HL-60 (cell line): ENCODE results near the gene PIGR.

Experiments used
- CTCF ChIP-seq: IDR thresholded peaks from one replicate; pipeline ENCODE4 v1.5.1; 2011; ENCODE audit warnings: low read length, control low read depth, inconsistent platforms; ENCODE audit not compliant: insufficient read depth
- POLR2AphosphoS5 ChIP-seq: IDR thresholded peaks from 2 replicates; pipeline ENCODE4 v1.6.1; 2012; ENCODE audit warnings: low read depth
- SPI1 ChIP-seq: IDR thresholded peaks from 2 replicates; pipeline ENCODE4 v1.6.1; 2012; ENCODE audit warnings: low read depth, mild to moderate bottlenecking, borderline replicate concordance

GRCh38 chr1:206944703-206945102 is 1.6 kb downstream of the PIGR start:
- TF ChIP-seq POLR2AphosphoS5: no peak
- no peak for TF ChIP-seq CTCF
- no peak for TF ChIP-seq SPI1
